GM19240 (cell line): ENCODE measurements around the gene CA10.

Experiments used
- DNase-seq: peaks from one replicate; pipeline ENCODE4 v3.0.0; 2011; ENCODE audit warnings: low spot score; ENCODE audit not compliant: insufficient read length

The CA10 gene

DNA sequence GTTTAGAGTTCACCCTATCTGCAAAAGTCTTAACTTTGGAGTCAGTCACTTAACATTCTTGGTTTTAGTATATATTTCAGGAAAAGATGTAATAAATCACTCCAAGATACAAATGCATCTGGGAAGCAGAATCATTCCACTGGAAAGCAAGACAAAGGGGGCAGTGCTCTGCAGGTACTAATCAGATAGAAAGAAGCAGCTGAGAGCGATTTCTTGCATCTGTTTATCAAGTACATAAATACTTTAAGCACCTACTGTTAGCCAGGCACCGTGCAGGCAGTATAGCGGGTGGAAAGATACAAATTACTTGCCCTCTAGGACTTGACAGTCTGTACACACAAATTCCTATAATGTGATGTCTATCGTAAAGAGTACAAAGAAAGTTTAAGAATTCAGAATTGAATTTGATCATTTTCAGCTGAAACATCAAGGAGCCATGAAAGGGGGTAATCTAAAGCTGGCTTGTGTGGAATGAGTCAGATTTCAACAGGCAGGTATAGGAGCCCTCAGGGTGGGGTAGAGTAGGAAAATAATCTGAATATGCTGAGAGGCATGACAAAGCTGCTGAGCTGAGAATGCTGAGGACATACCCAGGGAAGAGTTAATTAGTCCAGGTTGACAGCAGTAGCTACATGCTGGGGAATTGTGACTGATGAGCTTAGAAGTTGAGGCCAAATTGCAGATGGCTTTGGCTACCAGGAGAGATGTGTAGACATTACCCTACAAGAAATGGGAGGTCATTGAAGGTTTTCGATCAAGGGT is 110.2 kb downstream of the CA10 start:
- no peak for DNase-seq

GRCh38 chr17:52047086-52047485 is 111.4 kb downstream of the CA10 start:
- no peak for DNase-seq

DNA sequence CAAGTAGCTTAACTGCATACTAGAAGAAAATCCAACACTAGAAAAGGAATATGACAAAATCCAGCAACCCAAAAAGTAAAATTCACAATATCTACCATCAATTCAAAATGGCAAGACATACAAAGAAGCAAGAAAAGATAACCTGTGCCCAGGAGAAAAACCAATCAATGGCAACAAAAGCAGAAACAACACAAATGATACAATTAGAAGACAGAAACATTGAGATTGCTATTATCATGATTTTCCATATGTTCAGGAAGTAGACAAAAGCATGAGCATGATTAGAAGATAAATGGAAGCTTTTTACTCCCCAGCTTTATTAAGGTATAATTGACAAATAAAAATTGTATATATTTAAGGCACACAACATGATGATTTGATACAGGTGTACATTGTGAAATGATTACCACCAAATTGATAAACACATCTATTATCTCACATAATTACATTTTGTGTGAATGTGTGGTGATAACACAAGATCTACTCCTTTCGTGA is 117.3 kb downstream of the CA10 start:
- DNase-seq = no peak

DNA sequence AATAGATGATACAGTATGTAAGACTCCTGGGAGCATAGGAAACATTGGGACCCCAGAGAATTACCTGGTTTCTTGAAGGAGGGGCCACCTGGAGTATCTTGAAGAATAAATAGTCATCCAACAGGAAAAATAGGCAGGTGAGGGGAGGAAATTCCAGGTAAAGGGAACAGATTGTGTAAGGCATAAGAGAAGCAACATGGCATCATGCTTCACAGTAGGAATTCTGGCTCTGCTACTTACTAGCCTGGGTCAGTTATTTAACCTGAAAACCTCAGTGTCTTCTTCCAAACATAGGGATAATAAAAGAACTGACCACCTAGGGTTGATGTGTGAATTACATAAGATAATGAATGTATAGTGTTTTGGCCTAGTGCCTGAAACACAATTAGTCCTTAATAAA is 122.1 kb downstream of the CA10 start:
- no peak for DNase-seq

- no peak for DNase-seq
These were observed 123.1 kb downstream of the CA10 start for GRCh38 chr17:52035336-52035915.

- DNase-seq = no peak
These were observed 126.1 kb downstream of the CA10 start for GRCh38 chr17:52032454-52032853.

- no peak for DNase-seq
These were observed 128.5 kb downstream of the CA10 start for GRCh38 chr17:52030052-52030451.

DNA sequence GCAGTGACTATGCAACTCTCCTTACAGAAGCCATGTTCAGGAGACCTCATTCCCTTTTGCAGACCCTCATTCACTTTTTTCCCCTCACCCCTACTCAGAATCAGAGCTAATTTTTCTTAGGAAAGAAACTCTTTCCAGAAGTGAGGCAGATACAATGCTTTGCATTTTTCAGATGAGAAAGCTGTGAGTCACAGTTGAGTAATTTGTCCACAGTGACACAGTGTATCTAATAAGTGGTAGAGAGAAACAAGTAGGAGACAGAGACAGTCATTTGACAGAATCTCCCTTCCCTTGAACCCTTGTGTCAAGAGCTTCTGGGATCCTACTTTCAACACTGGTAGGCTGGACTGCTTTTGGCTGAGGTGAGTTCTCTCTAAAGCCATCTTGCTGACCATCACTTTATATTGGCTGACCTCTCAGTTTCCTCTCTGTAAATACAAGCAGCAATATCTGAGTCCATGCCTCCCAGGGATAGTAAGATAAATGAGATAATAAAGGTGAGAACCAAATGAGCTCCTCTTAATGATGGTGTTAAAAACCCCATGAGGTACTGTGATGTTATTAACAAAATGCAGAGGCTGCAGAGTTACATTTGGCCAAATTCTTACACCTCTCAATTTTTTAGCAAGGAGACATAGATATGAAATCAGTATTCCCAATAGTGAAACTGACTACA is 130.8 kb downstream of the CA10 start:
- DNase-seq = no peak

DNA sequence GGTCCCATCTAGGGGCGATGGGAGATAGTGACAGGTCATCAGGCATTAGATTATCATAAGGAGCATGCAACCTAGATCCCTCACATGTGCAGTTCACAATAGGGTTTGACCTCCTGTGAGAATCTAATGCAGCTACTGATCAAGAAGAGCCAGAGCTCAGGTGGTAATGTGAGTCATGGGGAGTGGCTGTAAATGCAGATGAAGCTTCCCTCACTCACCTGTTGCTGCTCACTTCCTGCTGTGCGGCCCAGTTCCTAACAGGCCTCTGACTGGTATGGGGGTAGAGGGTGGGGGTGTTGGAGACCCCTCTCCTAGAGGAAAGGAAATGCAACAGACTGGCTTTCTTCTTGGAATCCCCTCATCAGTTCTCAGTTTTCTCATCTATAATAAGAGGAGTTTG is 131.4 kb downstream of the CA10 start:
- no peak for DNase-seq

- DNase-seq = no peak
These were observed 132.4 kb downstream of the CA10 start for GRCh38 chr17:52026075-52026474.

DNA sequence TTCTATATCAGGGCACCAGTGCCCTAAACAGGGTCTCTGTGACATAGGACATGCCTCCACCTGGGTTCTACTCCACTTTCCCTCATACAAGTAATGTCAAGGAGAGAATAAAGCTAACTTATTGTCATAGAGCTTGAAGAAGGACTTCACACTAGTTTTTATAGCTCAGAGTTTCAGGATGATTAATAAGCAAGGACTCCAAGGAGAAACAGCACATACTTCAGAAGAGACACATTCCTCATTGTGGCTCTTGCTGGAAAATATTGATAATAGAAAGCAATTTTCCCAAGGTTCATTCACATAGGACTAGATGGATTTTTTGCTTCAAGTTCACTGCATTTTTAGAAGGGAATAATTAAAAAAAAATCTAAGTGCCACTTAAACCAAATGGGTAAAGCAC is 133.3 kb downstream of the CA10 start:
- DNase-seq = no peak

DNA sequence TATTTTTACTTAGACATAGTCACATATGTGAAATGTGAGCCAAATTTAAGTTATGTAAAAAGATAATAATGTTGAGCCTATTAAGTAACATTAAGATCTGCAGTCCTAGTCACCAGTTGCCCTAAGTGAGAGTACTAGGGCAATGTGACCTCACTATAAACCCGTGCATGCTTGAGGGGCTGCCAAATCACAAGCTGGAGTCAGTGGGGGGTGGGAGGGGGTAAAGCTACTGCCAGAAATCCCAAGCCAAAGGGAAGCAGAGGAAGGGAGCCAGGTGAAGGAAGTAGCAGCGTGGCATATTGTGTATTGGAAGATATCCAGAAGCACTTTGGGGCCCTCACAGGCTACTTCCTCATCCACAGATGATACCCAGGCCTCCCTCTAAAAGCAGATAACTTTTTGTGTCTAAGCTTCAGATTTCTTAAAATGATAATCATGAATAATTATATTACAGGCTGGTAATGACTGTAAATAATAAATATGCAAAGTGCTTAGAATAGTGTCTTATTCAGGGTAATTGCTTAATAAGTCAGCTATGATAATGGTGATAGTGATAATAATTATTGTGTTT is 134.1 kb downstream of the CA10 start:
- no peak for DNase-seq

DNA sequence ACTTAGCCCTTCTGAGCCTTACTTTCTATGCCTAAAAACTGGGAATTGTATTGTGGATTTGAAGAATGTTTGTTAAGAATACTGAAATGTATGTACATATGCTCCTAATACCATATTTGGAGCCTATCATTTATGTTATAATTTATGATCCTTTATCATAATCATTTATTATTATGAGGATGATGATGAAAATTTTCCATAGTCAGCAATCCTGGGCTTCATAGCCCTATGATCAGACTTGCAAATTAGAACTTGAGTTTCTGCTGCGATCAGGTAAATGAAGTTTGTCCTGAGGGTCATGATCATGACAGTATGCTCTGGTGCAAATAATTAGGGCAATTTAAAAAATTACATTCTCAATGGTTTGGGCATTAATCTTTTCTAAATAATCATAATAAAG is 147.4 kb downstream of the CA10 start:
- DNase-seq = no peak

- DNase-seq = no peak
These were observed 158.9 kb downstream of the CA10 start for GRCh38 chr17:51999654-52000053.

DNA sequence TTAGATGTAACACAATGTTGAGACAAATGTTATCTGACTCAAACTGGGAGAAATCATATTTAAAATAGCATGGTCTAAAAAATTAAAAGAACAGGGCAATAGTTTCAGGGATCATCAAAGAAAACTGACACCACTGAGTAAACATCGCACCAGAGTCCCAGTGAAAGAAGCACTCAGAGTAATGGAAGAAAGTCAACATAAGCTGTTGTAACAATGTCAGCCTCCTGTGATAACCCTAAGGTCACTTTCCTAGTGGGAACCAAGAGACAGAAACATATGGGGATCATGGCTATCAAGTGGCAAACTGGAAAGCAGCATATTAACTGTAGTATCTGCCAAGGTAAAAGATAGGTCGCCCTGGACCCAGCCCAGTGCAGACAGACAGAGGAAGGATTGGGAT is 160.8 kb downstream of the CA10 start:
- no peak for DNase-seq

DNA sequence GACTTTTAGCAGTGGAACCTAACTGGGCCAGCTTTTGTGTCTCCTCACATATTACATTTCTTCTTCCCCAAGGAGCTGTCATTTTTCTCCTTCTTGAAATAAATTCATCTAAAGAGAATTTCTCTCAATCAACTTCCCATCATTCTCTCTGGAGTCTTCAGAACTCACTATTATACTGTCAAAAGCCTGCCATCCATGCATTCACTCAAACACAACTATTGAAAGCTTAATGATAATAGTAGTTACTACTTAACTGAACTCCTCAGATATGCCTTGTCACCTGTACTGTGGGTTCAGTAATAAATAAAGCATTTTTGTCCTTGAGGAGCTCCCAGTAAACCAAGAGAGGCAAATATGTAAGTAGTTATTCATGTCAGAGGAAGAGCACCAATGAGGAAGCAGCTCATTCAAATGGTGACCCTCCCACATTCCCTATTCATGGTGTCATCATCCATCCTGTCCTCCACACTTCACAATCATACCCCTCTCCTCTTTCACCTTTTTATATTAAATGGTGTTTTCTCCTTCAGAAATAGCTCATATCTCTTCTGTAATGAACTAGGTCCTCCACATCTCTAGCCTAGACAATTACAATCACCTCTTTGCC is 162.6 kb downstream of the CA10 start:
- DNase-seq = no peak

GRCh38 chr17:51992864-51993416 is 165.6 kb downstream of the CA10 start:
- DNase-seq = no peak

DNA sequence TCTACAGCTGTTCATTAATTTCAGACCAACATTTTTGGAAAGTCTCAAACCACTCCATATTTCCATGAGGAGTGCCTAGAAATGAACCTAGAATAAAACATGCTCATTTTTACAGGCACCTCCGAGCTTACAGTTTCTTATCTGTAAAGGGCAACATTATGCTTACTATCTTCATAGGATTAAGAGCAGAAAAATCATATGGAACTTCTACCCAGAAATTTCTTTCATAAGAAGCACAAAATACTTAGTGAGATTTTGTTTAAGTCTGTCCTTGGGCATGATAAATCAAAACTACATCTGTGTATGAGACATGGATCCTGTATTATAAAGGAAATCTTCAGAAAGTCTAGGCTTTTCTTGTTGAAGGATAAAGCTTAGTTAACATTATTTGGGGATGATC is 187.4 kb downstream of the CA10 start:
- no peak for DNase-seq

- no peak for DNase-seq
These were observed 196.8 kb downstream of the CA10 start for GRCh38 chr17:51961689-51962088.

- no peak for DNase-seq
These were observed 200.7 kb downstream of the CA10 start for GRCh38 chr17:51957786-51958185.

- no peak for DNase-seq
These were observed 203.3 kb downstream of the CA10 start for GRCh38 chr17:51955245-51955644.
